Effector memory CD8-positive, alpha-beta T cell (primary cell): Measurements from ENCODE around the gene LY6G6D.

Experiments used
- ATAC-seq: fragments of 150-1000 bp; cut with Tn5 transposase; replicated peaks from 2 replicates; pipeline ENCODE4 v1.10.0; 2021; ENCODE audit warnings: mild to moderate bottlenecking, moderate library complexity
- DNase-seq, 3 experiments: peaks; one replicate each; pipeline ENCODE4 v3.0.0; 2021
- H3K27ac Mint-ChIP-seq, 2 donors: one replicate each; pipeline ENCODE4 v1.8.0; 2022; ENCODE audit warnings: mild to moderate bottlenecking in 2 of 2, mixed read lengths in 2 of 2, moderate library complexity in 2 of 2
- H3K27me3 Mint-ChIP-seq, 2 donors: one replicate each; pipeline ENCODE4 v1.8.0; 2022; ENCODE audit warnings: mixed read lengths in 2 of 2
- H3K36me3 Mint-ChIP-seq: one replicate; pipeline ENCODE4 v1.8.0; 2022; ENCODE audit warnings: mild to moderate bottlenecking, moderate library complexity, mixed read lengths; ENCODE audit not compliant: insufficient read depth
- H3K4me1 Mint-ChIP-seq, 2 donors: one replicate each; pipeline ENCODE4 v1.8.0; 2022; ENCODE audit warnings: low read depth in 2 of 2, mixed read lengths in 2 of 2
- H3K4me3 Mint-ChIP-seq, 2 donors: one replicate each; pipeline ENCODE4 v1.8.0; 2022; ENCODE audit warnings: mild to moderate bottlenecking in 2 of 2, mixed read lengths in 2 of 2, moderate library complexity in 2 of 2
- H3K9me3 Mint-ChIP-seq, 2 donors: one replicate each; pipeline ENCODE4 v1.8.0; 2022; ENCODE audit warnings: mixed read lengths in 2 of 2

The LY6G6D gene

DNA sequence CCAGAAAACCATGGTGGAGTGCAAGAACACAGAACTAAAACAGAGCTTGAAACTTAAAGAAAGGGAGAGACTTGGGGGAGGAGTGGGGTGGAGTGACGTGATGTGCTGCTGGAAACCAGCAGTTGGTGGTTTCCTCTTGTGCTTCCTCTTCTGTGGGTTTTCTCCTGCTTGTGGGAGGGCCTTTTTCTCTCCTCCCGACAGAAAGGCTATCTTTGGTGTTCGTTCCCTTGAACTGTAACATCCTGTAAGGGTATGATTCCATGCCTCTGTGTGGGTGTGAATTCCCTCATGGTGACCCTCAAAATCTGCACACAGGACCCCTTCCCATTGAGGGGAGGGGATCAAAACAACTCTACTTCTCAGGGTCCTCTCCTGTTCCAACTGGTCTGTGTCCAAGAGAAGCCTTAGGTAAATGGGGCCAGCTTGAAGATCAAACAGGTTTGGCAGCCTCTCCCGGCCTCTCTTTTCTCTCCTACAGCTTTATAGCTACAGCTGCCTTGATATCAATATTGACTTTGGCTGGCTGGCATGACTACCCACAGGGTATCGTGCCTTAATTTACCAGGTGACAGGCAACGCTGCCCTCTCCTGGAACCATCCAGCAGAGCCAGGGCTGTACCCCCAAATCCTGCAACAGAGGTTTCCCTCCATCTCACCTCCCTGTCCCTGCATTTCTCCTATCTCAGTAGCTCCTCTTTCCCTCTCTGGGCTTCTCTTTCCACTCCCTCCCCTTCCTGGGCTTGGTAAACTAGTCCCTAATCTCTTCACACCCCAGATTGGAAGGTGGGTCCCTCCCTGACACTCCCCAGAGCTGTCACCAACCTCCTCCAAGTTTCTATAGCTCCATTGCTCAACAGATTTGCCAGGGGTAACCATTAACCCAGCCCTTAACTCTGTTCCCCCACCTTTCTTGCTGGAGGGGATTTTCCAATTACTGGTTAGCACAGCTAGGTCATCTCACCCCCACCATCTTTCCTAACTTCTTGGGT is 23.1 kb downstream of the LY6G6D start:
- Mint-ChIP-seq H3K27me3 (no peaks in the 10 kb centered on the region), H3K9me3 (no peaks in the 10 kb centered on the region), H3K36me3 (peaks cover 54% of the 10 kb centered on the region), H3K4me3 (peak overlapping the region; percentile 95 to 97), H3K4me1 (peaks cover 63 to 75% of the 10 kb centered on the region in 2 donors), H3K27ac (peak overlapping the region; percentile 89 to 90)
- ATAC-seq = peak; percentile 46
- DNase-seq = peak; percentile 48 to 52 (median 52)

DNA sequence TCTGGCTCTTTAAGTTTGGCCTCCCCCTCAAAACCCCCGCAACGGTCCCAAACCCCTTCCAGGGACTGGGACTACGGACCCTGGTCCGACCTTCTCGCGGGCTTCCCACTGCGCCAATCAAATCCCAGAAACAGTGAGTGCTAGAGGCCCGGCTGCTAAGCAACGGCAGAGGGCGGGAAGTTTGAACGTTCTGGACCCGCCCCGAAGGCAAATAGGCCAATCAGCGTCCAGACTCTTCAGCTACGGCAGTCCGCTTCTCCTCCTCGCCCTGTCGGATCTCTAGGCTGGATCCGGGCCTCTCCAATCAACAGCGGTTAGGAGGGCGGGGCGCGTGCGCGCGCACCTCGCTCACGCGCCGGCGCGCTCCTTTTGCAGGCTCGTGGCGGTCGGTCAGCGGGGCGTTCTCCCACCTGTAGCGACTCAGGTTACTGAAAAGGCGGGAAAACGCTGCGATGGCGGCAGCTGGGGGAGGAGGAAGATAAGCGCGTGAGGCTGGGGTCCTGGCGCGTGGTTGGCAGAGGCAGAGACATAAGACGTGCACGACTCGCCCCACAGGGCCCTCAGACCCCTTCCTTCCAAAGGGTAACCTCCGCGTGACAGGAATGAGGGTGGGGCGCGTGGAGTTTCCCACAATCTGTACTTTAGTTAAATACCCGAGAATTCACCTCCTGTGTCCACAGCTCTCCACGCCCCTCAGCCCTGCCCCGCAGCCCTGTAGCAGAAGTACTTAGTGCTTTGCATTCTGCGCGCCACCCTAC is 24.7 kb downstream of the LY6G6D start, which contains the start of gene MSH5:
MSH5 (plus strand) TSS at position 367 of the 758 bp plus-strand sequence. CDS start 462 bp downstream, outside the sequence.
- Mint-ChIP-seq H3K27me3 (no peaks in the 10 kb centered on the region), H3K36me3 (peaks cover 39% of the 10 kb centered on the region), H3K4me3 (peak within 1 kb of the TSS; percentile 95 to 97), H3K27ac (peak within 1 kb of the TSS; percentile 89 to 90), H3K4me1 (peaks cover 48 to 64% of the 10 kb centered on the region in 2 donors), H3K9me3 (no peaks in the 10 kb centered on the region)
- ATAC-seq (peak; percentile 85), DNase-seq (peak; percentile 91 to 92 (median 92))

DNA sequence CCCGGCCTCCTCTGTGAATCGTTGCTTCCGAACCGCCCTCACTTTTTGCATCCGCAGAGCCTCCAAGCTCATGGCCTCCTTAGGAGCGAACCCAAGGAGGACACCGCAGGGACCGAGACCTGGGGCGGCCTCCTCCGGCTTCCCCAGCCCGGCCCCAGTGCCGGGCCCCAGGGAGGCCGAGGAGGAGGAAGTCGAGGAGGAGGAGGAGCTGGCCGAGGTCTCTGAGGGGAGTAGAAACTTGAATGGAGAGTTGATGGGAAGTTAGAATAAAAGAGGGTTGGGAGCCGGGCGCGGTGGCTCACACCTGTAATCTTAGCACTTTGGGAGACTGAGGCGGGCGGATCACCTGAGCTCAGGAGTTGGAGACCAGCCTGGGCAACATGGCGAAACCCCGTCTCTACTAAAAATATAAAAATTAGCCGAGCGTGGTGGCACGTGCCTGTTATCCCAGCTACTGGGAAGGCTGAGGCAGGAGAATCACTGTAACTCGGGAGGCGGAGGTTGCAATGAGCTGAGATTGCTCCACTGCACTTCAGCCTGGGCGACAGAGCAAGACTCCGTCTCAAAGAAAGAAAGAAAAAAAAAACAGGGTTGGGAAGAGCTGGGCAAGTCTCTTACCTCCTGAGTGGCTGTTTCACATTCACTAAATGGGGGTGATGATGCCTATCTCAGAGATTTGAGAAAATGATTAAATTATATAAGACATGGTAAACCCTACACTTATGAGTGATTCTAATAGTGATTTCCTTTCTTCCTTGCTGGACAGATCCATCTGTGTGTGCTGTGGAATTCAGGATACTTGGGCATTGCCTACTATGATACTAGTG is 25.5 kb downstream of the LY6G6D start:
- Mint-ChIP-seq H3K27me3 (no peaks in the 10 kb centered on the region), H3K9me3 (no peaks in the 10 kb centered on the region), H3K36me3 (peaks cover 35% of the 10 kb centered on the region), H3K27ac (peak overlapping the region; percentile 89 to 90), H3K4me1 (peaks cover 47 to 61% of the 10 kb centered on the region in 2 donors), H3K4me3 (peak overlapping the region; percentile 95 to 97)
- ATAC-seq = no peak
- no peak for DNase-seq

DNA sequence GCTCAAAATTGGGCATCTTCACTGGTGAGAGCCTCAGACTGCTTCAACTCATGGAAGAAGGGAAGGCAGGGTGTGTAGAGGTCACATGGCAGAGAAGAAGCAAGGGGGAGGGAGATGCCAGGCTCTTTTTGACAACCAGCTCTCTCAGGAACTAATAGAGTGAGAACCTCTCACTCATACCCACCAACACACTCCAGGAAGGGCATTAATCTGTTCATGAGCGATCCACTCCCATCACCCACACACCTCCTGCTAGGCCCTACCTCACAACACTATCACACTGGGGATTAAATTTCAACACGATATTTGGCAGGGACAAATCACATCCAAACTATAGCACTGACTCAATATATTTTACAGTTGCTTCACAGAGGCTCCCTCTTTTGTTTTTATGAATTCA is 26.7 kb downstream of the LY6G6D start:
- Mint-ChIP-seq H3K27ac (no peak overlapping the region), H3K9me3 (no peaks in the 10 kb centered on the region), H3K4me3 (peak overlapping the region; percentile 27 to 97), H3K27me3 (no peaks in the 10 kb centered on the region), H3K36me3 (peaks cover 27% of the 10 kb centered on the region), H3K4me1 (peaks cover 41 to 49% of the 10 kb centered on the region in 2 donors)
- DNase-seq (no peak), ATAC-seq (no peak)

DNA sequence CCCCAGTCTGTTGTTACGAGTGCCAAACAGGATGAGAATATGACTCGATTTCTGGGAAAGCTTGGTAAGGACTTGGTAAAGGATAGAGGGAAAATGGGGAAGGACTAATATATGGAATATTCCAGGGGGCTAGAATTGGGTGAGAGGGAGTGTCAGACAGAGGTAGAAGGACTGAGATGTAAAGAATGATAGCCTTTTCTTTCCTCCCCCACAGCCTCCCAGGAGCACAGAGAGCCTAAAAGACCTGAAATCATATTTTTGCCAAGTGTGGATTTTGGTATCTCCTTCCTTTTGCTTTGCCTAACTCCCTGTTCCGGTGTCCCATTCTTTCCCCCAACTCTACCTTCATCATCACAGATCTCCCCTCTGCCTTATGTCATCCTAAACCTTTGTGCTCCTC is 27.7 kb downstream of the LY6G6D start:
- Mint-ChIP-seq H3K4me1 (peaks cover 31 to 38% of the 10 kb centered on the region in 2 donors), H3K27me3 (no peaks in the 10 kb centered on the region), H3K9me3 (no peaks in the 10 kb centered on the region), H3K4me3 (no peak overlapping the region), H3K36me3 (peaks cover 21% of the 10 kb centered on the region), H3K27ac (no peak overlapping the region)
- ATAC-seq = no peak
- DNase-seq = no peak

DNA sequence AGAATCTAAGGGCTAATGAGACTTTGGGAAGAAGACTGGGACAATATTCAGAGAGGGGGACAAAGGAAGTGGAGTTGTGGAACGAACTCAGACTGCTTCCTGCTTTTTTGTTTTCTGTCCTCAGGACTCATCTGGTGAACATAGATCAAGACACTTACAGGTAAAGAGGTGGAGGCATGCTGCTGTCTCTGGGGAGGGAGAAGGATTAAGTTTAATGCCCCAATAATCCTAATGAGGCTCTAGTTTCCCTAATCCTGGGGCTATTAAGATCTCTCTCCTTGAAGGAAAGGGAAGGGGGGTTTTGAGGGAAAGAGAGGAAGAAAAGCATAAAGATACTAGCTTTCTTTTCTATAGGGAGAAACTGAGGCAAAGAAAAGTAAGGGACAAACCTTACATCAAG is 29.3 kb downstream of the LY6G6D start:
- H3K4me1 Mint-ChIP-seq = peaks cover 16 to 23% of the 10 kb centered on the region in 2 donors
- no peak for ATAC-seq
- H3K4me3 Mint-ChIP-seq = no peak overlapping the region
- H3K9me3 Mint-ChIP-seq = no peaks in the 10 kb centered on the region
- H3K27me3 Mint-ChIP-seq = no peaks in the 10 kb centered on the region
- H3K27ac Mint-ChIP-seq = peak overlapping the region in 1 of 2 donors; percentile 10
- DNase-seq = no peak
- H3K36me3 Mint-ChIP-seq = peaks cover 22% of the 10 kb centered on the region

DNA sequence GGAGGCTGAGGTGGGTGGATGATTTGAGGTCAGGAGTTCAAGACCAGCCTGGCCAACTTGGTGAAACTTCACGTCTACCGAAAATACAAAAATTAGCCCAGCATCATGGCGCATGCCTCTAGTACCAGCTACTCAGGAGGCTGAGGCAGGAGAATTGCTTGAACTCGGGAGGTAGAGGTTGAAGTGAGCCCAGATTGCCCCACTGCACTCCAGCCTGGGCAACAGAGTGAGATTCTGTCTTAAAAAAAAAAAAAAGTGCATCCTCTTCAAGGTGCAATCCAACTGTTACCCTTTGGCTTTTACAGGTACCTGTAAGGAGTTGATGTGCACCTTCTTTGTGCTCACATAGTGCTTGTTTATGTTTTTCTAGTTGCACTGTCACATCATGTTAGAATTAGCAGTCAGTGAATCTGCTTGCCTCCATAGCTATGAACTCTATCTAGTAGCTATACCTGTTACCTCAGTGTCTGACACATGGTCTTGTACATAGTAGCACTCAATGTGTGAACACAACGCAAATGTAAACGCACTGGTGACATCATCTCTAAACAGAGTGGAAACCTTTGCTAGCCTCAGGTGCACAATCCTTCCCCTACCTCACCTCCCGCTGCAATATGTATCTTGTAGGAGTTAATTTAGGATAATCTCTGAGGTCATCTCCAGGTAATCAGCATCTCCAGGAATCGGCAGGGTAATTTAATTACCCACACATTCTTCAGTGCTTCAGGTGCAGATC is 34.3 kb downstream of the LY6G6D start:
- ATAC-seq = no peak
- Mint-ChIP-seq H3K9me3 (no peaks in the 10 kb centered on the region), H3K27me3 (no peaks in the 10 kb centered on the region)

DNA sequence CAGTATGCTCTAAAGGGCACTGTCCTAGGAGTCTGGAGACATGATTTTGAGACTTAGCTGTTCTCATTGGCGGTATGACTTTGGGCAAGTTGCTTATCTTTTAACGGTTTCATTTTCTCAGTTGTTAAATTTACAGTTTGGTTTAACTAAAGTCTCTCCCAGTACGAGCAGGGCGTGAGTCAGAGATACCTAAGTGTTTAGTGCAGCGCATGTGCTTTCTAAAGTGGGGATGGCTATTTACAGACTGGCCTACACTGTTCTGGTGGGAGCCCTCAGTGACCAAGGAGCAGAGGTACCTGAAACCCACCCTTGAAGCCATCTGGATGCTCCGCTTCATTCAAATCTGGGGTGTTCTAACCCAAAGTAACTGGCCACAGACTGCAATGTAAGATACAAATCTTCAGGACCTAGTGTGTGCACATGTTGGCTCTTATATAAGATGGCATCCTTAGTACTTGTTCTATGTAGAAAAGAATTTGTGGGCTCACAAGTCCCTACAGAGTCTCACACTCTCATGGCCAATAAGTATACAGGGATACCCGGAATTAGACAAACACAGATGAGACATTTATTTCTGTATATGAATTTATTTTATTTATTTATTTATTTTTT is 35.4 kb downstream of the LY6G6D start:
- Mint-ChIP-seq H3K27ac (no peak overlapping the region), H3K4me1 (peaks cover 0 to under 1% of the 10 kb centered on the region in 2 donors), H3K4me3 (no peak overlapping the region), H3K9me3 (no peaks in the 10 kb centered on the region), H3K36me3 (peaks cover 3% of the 10 kb centered on the region), H3K27me3 (no peaks in the 10 kb centered on the region)
- DNase-seq (no peak), ATAC-seq (no peak)

More for the DNA sequence above, 34.3 kb downstream of the LY6G6D start:
- DNase-seq = no peak
- peaks cover 0 to 4% of the 10 kb centered on the region in 2 donors for H3K4me1 Mint-ChIP-seq
- peaks cover 8% of the 10 kb centered on the region for H3K36me3 Mint-ChIP-seq
- H3K27ac Mint-ChIP-seq = no peak overlapping the region
- no peak overlapping the region for H3K4me3 Mint-ChIP-seq

DNA sequence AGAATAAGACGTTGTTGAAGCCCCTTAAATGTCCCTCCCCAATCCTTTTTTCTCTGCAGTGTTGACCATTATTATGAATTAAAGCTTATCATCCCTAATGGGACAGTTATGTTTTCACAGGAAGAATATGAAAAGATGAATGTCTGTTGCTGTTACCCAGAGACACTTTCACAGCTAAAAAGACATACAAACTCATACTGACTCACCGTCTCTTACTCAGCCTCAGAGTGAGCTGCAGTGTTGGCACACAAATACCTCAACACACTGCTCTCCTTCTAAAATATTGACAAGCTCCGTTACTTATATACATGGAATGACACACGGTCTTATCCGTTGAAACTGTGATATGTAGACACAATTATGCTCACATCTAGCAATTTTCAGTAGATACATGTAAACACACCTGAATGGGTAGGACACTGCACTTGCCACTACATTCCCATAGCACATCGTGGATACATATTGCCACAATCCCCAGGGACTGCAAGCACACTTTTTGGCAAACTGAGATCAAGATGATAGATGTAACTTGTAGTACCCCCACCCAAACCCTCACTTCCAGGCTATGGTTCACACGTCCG is 37.7 kb downstream of the LY6G6D start:
- H3K27ac Mint-ChIP-seq = no peak overlapping the region

DNA sequence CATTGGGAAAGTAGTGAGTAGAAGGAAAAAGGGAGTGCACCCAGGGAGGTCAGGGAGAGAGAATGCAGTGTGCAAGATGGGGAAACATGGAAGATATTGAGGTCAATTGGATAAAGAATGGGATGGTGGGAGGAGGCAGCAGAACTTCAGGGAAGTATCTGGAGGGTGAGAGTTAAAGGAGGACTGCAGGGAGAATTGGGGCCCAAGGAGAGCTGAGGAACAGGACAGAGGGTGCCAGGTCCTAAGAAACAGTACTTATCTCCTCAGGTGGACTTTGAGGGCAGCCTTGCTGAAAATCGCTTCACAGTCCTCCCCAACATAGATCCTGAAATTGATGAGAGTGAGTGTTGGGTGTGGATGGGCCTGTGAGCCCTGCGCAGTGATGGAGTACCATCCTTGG is 43.1 kb downstream of the LY6G6D start:
- H3K9me3 Mint-ChIP-seq = no peaks in the 10 kb centered on the region
- peaks cover 4% of the 10 kb centered on the region for H3K36me3 Mint-ChIP-seq
- no peaks in the 10 kb centered on the region for H3K27me3 Mint-ChIP-seq
- DNase-seq (no peak), ATAC-seq (no peak)
- H3K4me1 Mint-ChIP-seq = peaks cover 0 to 4% of the 10 kb centered on the region in 2 donors
- no peak overlapping the region for H3K4me3 Mint-ChIP-seq
- no peak overlapping the region for H3K27ac Mint-ChIP-seq

More for the DNA sequence above, 37.7 kb downstream of the LY6G6D start:
- no peak for ATAC-seq
- no peaks in the 10 kb centered on the region for H3K9me3 Mint-ChIP-seq
- peaks cover 0 to 4% of the 10 kb centered on the region in 2 donors for H3K4me1 Mint-ChIP-seq
- H3K36me3 Mint-ChIP-seq = peaks cover 3% of the 10 kb centered on the region
- H3K27me3 Mint-ChIP-seq = no peaks in the 10 kb centered on the region
- no peak overlapping the region for H3K4me3 Mint-ChIP-seq
- DNase-seq = no peak

DNA sequence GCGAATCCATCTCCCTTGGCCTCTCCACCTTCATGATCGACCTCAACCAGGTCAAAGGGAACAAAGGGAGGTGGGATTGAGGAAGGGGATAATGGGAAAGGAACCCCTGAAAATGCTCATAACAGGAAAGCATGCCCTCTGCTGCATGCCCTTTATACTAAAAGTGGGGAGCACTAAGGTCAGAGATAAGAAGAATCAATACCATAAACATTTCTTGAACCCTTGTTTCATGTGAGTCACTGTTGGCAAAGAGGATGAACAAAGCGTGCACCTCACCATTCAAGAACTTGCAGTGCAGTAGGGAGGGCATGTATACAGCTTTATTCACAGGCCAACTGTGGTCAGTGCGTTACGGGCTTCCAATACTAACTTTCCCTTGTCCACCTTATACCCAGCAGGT is 45.6 kb downstream of the LY6G6D start:
- H3K36me3 Mint-ChIP-seq = peaks cover 4% of the 10 kb centered on the region
- H3K4me1 Mint-ChIP-seq = peaks cover 0 to 8% of the 10 kb centered on the region in 2 donors
- H3K4me3 Mint-ChIP-seq = no peak overlapping the region
- ATAC-seq (no peak), DNase-seq (no peak)
- H3K27me3 Mint-ChIP-seq = no peaks in the 10 kb centered on the region
- no peak overlapping the region for H3K27ac Mint-ChIP-seq
- H3K9me3 Mint-ChIP-seq = no peaks in the 10 kb centered on the region

DNA sequence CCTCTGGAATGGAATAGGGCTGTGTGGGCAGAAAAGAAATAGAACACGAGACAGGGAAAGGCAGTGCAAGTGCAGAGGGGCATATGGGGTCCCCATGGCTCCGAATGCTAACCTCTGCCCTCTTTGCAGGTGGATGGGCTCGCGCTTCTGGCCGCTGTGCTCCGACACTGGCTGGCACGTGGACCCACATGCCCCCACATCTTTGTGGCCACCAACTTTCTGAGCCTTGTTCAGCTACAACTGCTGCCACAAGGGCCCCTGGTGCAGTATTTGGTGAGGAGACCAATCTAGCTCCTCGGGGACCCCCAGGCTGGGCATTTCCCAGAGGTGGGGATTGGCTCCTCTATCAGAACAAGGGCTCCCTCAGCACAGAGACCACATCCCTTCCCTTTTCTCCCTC is 46.2 kb downstream of the LY6G6D start:
- peaks cover 4% of the 10 kb centered on the region for H3K36me3 Mint-ChIP-seq

More for the DNA sequence above, 46.2 kb downstream of the LY6G6D start:
- ATAC-seq = no peak
- Mint-ChIP-seq H3K4me1 (peaks cover 0 to 7% of the 10 kb centered on the region in 2 donors), H3K27ac (peak overlapping the region in 1 of 2 donors; percentile 59), H3K9me3 (no peaks in the 10 kb centered on the region), H3K27me3 (no peaks in the 10 kb centered on the region), H3K4me3 (no peak overlapping the region)
- DNase-seq = no peak
